Breast epithelium (tissue), 4 donors: ENCODE data around the gene PCGF2. TPM values are rescaled to one million over a fixed set of nuclear protein-coding genes. Genes with fewer than 3 reads are reported as not detected.
"Not testable (repeated sequence)": the region's sequence is repeated elsewhere in the genome, so short reads cannot be mapped to it uniquely, and the experiment has no call there.

Experiments used
- DNase-seq, 2 donors: peaks; one replicate each; pipeline ENCODE4 v3.0.0-alpha.2; 2019; ENCODE audit warnings: low spot score in 2 of 2
- H3K27ac ChIP-seq, 2 donors: fragments of 200-600 bp; sonication (generic) in 1 of 2; one replicate each; pipeline ENCODE4 v1.5.1; 2016 to 2019; ENCODE audit warnings: mild to moderate bottlenecking in 1 of 2
- H3K27me3 ChIP-seq, 2 donors: fragments of 200-600 bp; sonication (generic) in 1 of 2; one replicate each; pipeline versions ENCODE4 v1.5.1 to v1.6.0; 2017 to 2019; ENCODE audit warnings: control low read depth in 1 of 2, mild to moderate bottlenecking in 1 of 2
- H3K36me3 ChIP-seq: fragments of 200-600 bp; one replicate; pipeline ENCODE4 v1.5.1; 2019
- H3K4me1 ChIP-seq, 2 donors: fragments of 200-600 bp; sonication (generic); one replicate each; pipeline ENCODE4 v1.5.1; 2016 to 2019; ENCODE audit warnings: control low read depth in 1 of 2
- H3K4me3 ChIP-seq, 3 donors: fragments of 200-600 bp; sonication (generic); 1 replicate in 2 of 3; 2 replicates in 1 of 3; pipeline ENCODE4 v1.5.1; 2016 to 2019; ENCODE audit warnings: mild to moderate bottlenecking in 3 of 3, moderate library complexity in 2 of 3
- H3K9me3 ChIP-seq, 2 donors: fragments of 200-600 bp; sonication (generic) in 1 of 2; one replicate each; pipeline ENCODE4 v1.5.1; 2016 to 2019; ENCODE audit warnings: control low read depth in 1 of 2
- CTCF ChIP-seq, 3 donors: fragments of 450-650 bp; IDR thresholded peaks; one replicate each; pipeline ENCODE4 v1.5.1; 2016 to 2017; ENCODE audit warnings: antibody characterized with exemption in 3 of 3, mild to moderate bottlenecking in 3 of 3, moderate library complexity in 3 of 3
- POLR2A ChIP-seq: fragments of 450-650 bp; IDR thresholded peaks from one replicate; pipeline ENCODE4 v1.6.1; 2016; ENCODE audit warnings: antibody characterized with exemption, mild to moderate bottlenecking, moderate library complexity
- POLR2AphosphoS5 ChIP-seq, 3 donors: sonication (generic); formaldehyde crosslinking; IDR thresholded peaks; one replicate each; pipeline ENCODE4 v1.6.1; 2017; ENCODE audit warnings: antibody characterized with exemption in 3 of 3
- intact Hi-C: fragments of 100-400 bp; cut with DNase I; formaldehyde crosslinking; loops from one replicate; pipeline ENCODE4 v1.15.1; 2023; ENCODE audit warnings: low total_unique reads
- total RNA-seq, 3 donors: library from RNA; depleted of rRNA; stranded (reverse); fragments of >200 nt; gene quantifications; one replicate each; pipeline ENCODE4 v1.1.0, GENCODE V29; 2016

The PCGF2 gene
- total RNA-seq, 3 donors from 2014 or later, result 6.4 to 9.5 (median 9.3) TPM

GRCh38 chr17:38791162-38791561, 43.0 kb upstream of the PCGF2 start:
- Histone ChIP-seq H3K36me3 (no peaks in the 10 kb centered on the region), H3K9me3 (no peaks in the 10 kb centered on the region), H3K4me3 (no peak overlapping the region), H3K27ac (no peak overlapping the region), H3K4me1 (no peaks in the 10 kb centered on the region), H3K27me3 (no peaks in the 10 kb centered on the region)
- TF ChIP-seq POLR2A (no peak), POLR2AphosphoS5 (IDR thresholded peaks at IDR 0.05) (no peak), CTCF (IDR thresholded peaks at IDR 0.05) (no peak)
- intact Hi-C loops, result no loop called here
- no peak for DNase-seq

GRCh38 chr17:38790148-38790707, 42.1 kb upstream of the PCGF2 start:
- H3K27ac ChIP-seq, H3K27me3 ChIP-seq, H3K4me1 ChIP-seq, DNase-seq, H3K4me3 ChIP-seq, H3K36me3 ChIP-seq, H3K9me3 ChIP-seq, intact Hi-C loops: not testable (repeated sequence)

- no peak for DNase-seq
- Histone ChIP-seq H3K27ac (no peak overlapping the region), H3K9me3 (no peaks in the 10 kb centered on the region), H3K36me3 (peaks cover 4% of the 10 kb centered on the region), H3K4me1 (no peaks in the 10 kb centered on the region), H3K27me3 (no peaks in the 10 kb centered on the region), H3K4me3 (no peak overlapping the region)
- TF ChIP-seq POLR2A (no peak), POLR2AphosphoS5 (IDR thresholded peaks at IDR 0.05) (no peak), CTCF (IDR thresholded peaks at IDR 0.05) (no peak)
- intact Hi-C loops, result no loop called here
Observed at GRCh38 chr17:38789185-38789584, 41.0 kb upstream of the PCGF2 start.

- intact Hi-C loops, DNase-seq, H3K4me1 ChIP-seq, H3K27ac ChIP-seq, H3K9me3 ChIP-seq, H3K4me3 ChIP-seq, H3K36me3 ChIP-seq, H3K27me3 ChIP-seq: not testable (repeated sequence)
Observed at GRCh38 chr17:38787999-38788398, 39.9 kb upstream of the PCGF2 start.

GRCh38 chr17:38786372-38786771, 38.2 kb upstream of the PCGF2 start:
- no peak for TF ChIP-seq POLR2AphosphoS5 (IDR thresholded peaks at IDR 0.05)
- Histone ChIP-seq H3K9me3 (no peaks in the 10 kb centered on the region), H3K27ac (no peak overlapping the region), H3K27me3 (no peaks in the 10 kb centered on the region), H3K4me3 (no peak overlapping the region), H3K36me3 (peaks cover 14% of the 10 kb centered on the region), H3K4me1 (no peaks in the 10 kb centered on the region)
- intact Hi-C loops, result no loop called here
- DNase-seq, result no peak

- peaks cover 36% of the 10 kb centered on the region for H3K36me3 ChIP-seq
- H3K27ac ChIP-seq, result no peak overlapping the region
- no peaks in the 10 kb centered on the region for H3K9me3 ChIP-seq
- intact Hi-C loops, result no loop called here
- H3K27me3 ChIP-seq, result no peaks in the 10 kb centered on the region
- no peak overlapping the region for H3K4me3 ChIP-seq
- no peak for DNase-seq
- no peaks in the 10 kb centered on the region for H3K4me1 ChIP-seq
- TF ChIP-seq CTCF (IDR thresholded peaks at IDR 0.05) (no peak), POLR2AphosphoS5 (IDR thresholded peaks at IDR 0.05) (no peak), POLR2A (no peak)
Observed at GRCh38 chr17:38783227-38783626, 35.1 kb upstream of the PCGF2 start.
